Measurements from ENCODE around the gene LRRC8B. TPM values are rescaled to one million over a fixed set of nuclear protein-coding genes. Genes with fewer than 3 reads are reported as not detected.

Gene LRRC8B
- total RNA-seq, 1 donor from 2014 or later = 2.1 TPM

DNA sequence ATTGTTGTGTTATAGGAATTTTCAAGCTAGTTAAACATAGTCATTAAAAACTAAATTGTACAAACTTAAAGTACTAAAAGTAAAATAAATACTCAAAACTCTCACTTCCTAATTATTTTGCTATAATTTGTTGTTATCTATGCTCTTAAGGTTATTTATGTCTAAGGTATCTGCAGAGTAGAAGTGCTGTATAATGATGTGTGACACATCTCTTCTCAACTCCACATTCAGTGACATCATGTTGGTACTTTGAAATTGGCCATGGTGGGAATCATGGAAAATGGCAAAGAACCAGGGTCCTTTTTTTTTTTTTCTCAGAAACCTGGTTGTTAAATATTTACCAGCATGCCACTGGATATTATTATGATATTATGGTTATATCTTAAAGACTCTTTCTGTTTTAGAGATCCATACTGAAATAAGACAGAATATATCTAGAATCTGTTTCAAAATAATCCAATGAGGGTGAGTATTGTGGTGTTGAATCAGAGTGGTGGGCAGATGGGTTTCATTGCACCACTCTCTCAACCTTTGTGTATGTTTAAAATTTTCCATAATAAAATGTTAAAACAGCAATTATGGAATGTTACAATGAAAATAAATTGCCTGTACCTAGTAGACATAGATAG is 22.4 kb downstream of the LRRC8B start:
- no peak for DNase-seq (ENCODE audit: low read depth in 2 of 2)

DNA sequence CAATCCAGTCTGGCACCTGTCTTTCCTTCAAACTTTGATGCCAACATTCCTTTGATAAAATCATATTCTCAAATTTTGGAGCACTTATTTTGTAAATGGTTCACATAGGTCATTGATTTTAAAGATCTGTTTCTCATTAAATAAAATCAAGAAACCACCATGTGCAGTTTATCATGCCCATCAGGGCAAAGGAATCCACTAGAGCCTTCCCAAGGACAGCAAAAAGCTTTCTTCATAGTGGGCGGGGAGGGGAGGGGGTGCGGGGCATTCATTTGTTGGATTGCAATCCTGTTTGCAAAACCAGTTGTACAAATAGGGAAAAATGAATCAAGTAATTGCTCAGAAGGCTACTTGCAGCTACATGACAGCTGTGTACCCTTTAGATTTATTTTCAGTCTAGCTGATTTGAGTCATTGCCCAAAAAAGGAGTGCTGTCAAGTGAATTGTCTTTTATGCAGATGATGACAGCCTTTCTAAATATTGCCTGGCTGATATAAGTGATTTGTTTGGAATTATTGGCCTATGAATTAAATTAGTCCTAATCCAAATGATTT is 23.0 kb downstream of the LRRC8B start:
- peak in 1 of 2 donors; percentile 57 for DNase-seq (ENCODE audit: low read depth in 2 of 2)

DNA sequence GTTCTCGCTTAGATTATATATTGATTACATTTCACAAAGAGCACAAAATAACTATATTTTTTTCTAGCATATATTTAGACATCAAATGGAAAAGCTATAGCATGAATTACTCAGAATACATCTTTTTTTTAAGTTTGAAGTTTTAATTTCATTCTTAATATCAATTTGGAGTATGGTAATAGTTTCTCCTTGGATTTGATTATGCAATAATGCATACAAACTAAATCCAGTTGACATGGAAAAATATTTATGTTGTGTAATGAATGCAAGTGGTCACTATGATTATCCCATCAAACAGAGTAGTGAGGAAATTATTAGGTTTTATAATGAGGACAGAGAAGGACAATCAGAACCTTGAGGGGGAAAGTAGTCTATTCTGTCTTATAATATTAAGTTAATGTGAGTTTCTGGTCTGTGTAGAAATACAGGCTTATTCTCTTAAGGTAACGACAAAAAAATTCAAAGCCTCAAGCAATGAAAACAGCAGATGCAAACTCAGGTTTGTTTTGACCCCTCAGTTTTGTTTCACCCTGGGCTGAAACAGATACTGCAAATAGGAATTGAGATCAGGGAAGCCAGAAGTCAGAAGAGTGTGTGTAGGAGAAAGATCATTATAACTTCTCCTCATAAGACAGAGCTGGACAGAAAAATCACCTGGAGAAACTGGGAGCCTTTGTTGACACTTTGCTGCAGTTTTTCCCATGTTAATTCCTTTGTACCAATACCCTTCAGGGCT is 23.7 kb downstream of the LRRC8B start:
- no peak for DNase-seq (ENCODE audit: low read depth in 2 of 2)

DNA sequence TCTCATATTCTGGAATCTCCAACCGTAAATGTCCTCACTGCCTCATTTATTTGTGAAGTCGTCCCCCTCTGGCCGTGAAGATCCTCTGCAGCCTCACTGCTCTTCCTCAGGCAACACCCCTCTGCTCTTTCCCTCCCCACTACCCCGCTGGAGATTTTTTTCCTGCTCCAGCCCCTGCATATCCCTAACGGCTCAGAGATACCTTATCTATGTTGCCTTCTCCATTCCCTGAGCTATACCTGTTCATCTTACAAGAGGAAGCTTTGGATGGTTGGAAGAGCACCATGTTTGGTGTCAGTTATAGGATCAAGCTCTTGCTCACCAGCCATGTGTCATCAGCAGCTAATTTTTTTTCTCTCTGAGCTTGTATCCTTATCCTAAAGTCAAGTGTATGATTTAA is 26.4 kb downstream of the LRRC8B start:
- DNase-seq (ENCODE audit: low read depth in 2 of 2) = no peak

DNA sequence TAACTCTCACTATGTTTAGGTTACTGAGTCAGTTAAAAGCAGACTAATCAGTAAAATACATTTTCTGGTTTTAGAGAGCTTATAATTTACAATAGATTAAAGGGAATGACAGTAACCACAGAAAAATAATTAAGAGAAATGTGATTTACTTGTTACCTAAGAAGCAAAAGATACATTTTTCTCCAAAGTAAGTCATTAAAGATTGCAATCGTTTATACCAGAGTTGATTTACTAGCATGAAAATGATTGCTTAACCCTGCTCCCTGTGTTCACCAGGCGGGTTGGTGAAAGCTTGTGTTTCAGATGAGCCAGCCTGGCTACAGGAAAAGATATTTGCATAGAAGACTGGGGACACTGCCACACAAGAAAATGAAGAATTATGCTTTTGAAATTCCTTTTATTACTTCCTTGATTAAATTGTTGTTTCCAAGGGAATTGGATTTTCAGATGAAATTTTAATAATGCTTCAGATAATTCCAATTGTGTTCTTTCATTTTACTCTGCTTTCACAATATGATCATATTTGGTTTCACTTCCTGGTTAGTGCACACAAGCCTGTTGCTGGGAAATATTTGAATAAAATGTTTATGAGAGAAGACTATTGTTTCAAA is 27.9 kb downstream of the LRRC8B start:
- peak in 1 of 2 donors; percentile 3 for DNase-seq (ENCODE audit: low read depth in 2 of 2)

DNA sequence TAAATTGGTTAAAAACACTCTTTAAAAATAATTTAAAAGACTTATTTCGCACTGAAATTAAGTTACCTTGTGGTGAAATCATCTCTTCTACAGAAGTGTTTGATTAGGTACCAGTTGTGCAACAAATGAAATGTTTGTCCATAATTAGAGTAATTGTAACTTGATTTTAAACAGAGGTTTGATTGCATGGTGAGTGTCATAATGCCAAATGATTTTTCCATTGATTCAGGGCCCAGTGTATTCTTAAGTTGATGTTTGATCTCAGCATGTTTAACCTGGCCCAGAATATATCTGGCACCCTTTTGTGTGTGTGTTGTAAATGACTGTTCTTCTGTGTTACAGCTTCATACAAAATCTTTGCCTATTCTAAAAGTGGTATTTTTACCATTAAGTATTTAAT is 28.5 kb downstream of the LRRC8B start:
- no peak for DNase-seq (ENCODE audit: low read depth in 2 of 2)

DNA sequence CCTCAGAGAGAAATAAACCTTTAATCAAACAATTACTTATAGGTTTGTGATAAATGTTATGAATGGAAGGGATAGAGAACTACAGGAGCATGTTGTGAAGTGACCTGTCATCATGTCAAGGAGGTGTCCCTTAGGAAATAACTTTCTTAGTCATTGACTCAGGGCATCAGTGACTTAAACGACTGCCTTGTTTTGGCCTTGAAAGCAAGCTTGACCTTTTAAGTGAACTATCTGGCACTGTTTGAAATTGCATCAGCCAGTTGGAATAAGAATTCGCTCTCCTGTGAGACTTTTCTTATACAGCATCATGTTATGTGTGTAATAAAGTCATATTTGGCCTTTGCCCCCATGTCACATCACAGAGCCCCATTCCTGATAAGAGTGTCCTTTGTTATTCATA is 30.9 kb downstream of the LRRC8B start:
- no peak for DNase-seq (ENCODE audit: low read depth in 2 of 2)

DNA sequence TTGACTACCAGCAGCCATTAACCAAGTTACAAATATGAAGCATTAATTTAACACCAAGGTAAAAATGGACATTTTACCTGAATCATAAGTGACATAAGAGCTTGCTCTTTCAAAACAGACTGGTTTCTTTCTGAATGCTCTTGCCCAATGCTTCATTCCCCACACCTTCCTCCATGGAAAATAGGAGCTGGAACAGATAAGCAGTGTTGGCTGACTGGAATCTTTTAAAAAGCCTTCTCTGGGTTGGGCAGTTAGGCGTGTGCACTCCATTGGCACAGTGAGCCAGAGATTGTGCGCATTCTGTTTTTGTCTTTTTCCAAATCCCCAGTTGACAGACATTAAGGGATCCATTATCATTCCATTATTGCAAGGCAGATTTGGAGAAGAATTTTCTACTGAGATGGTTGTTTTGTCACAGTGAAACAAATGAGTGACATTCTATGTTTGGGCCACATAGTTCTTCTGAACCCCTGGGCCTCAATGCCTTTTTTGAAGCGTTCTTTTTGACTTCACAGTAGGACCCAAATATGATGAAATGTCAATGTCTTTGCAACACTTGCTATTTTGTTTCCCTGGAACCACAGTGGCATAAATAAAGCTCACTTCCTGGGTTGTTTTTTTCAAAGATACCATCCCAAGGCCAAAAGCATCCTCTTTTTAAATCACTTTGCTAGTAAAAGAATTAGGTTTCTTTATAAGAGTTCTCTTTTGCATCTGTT is 32.3 kb downstream of the LRRC8B start:
- DNase-seq (ENCODE audit: low read depth in 2 of 2) = no peak

DNA sequence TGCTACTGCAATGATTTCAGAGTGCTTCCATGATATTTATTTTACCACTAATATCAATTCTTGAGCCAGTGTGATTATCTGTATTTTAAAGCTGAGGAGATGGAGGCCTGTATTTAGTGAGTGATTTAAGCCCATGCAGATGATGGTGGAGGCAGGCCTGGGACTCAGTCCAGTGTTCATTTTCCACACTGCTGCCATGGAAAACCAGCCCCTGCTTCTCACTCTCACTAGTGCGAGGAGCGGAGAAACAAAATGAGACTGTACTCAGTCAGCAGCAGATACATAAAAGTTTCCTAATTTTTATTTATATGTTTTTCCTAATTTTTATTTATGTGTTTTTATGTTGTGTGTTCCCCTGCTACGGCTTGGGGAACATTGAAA is 32.8 kb downstream of the LRRC8B start:
- DNase-seq (ENCODE audit: low read depth in 2 of 2) = no peak

DNA sequence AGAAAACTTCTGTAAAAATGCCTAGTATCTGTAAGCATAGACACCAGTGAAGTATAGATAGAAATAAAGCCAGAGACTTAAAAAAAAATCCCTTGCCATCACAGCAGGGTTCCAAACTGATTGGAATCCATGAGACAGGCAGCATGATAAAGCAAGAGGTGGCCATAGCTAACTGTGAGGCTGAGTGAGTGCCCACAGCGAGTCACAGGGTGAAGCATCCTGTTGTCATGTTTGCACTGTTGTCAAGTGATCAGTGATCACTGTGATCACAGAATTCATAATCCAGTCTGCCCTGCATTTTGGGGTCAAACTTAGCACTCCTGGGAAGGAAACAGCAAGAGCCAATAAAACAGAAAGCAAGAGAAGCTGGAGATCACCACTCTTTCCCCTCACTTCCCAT is 33.3 kb downstream of the LRRC8B start:
- DNase-seq (ENCODE audit: low read depth in 2 of 2) = no peak

DNA sequence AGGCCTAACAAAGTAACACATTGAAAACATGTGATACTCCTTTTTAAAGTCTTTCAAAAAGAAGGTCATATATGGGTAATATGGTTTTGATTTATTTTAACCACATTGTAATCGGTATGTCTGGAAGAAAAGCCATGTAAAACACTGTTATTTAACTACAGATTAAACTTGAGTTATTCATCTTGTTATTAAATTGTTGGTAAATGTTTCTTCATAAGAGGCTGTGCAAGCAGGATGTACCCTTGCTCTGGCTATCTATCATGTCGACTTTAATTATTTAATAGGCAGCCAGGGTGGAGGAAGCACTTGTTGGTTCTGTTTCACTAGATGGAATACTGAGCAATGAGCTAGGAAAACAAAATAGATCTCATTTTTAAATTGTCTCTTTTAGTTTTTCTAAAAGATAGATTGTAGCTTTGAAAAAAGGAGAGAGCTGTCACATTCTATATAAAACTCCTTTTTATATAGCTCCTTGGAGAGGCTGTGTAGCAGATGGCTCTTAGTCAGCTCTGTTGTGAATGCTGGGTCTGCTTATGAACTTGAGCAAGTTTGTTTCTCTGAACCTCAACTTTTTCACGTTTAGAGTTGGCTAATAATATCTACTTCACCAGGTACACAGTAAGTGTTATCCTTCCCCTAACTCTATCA is 39.5 kb downstream of the LRRC8B start:
- no peak for DNase-seq (ENCODE audit: low read depth in 2 of 2)

DNA sequence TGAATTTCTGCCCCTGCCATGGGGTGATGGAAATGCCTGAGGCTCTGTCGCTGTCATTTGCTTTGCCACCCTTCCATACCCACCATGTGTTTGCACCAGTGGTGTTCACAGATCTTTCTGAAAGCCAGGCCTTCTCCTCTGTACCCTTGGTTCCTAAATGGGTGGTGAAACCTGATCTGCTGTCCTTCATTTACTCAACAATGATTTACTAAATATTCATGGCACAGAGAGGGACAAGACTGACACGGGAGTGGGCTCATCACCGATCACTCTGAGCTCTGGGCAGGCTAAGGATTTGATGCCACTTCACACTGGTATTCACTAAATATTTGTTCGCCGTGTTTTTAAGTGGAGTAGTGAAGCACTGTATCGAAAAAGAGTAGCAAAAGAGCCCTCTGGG is 40.9 kb downstream of the LRRC8B start:
- DNase-seq (ENCODE audit: low read depth in 2 of 2) = no peak

DNA sequence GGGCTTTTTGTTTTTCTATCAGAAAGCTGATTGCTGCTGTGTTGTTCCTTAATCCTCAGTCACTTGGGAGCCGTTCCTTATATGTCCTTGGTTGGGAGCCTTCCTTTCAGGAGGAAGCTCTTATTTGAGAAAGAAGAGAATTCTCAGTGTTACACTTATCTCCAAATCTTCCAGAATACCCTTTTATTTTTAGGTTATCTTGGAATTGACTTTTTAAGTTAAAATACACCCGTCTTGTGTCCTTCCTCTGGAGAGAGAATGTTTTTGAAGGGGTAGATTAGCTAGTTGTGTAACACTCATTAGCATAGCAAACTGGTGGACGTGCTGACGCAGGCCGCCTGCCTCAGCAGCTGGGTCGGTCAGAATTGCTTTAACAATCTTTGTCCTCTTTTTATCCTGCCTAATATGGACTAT is 42.1 kb downstream of the LRRC8B start:
- DNase-seq (ENCODE audit: low read depth in 2 of 2) = no peak

DNA sequence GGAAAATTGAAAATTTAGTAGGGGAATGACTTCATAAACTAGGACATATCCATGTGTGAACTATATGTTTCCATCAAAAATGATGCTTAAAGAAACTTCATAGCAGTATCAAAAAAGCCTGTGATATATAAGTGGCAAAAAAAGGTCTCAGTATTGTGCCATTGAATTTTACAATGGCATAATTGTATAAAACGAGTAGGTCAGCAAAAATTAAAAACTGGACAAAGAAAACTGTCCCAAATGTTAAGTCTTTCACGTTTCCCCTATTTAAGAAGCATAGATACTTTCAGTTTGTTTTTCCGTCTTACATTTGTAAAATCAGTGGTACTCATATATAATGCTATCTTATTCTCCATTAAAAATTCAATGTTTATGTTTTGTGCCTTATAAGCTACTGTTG is 43.2 kb downstream of the LRRC8B start:
- no peak for DNase-seq (ENCODE audit: low read depth in 2 of 2)

DNA sequence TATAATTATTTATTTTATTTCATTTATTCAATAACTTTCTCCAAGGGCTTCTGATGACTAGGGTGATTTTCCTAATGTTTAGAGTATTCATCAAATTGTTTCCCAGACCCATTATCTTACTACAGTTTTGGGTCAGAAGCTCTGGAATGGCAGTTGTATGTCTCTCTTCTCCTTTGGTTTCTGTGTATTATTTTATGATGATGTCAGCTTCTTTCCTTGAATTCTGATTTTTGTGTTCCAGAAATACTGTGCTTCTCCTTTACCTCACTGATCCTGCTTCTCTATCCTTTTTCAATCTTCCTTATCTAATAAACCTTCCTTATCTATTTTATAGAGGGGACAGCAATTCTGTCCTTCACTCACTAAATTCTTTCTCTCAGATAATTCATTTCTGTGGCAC is 48.8 kb downstream of the LRRC8B start:
- DNase-seq (ENCODE audit: low read depth in 2 of 2) = no peak

DNA sequence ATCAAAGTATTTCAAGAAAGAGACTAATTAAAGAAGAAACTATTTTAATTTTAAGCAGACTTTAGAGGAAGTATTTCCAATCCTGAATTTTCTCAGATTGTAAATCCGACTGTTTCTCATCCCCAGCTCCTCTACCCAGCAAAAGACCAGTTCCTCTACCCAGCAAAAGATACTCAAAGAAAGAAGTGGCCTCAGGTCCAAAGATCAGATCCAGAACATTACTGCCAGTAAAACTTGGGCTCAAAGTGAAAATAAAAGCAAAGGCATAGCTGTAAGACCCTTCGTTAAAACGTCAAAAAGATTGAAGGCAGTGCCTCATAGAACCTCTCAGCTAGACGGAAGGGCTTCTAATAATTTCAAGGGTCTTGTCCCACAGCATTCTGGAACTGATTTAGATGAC is 50.0 kb downstream of the LRRC8B start:
- DNase-seq (ENCODE audit: low read depth in 2 of 2) = no peak

DNA sequence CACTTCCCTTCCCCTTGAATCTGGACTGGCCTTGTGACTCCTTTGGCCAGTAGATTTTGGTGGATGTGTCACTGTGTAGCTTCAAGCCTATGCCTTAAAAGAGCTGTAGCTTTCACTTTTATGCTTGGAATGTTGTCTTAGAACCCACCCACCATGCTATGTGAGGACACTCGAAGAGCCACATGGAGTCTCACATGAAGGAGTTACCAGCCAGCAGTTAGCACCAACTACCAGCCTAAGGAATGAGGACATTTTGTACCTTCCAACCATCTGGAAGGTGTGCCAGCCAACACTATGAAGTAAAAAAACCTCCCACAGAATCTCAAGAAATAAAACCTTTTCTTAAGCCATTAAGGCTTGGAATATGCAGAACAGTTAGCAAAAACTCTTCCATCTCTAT is 50.6 kb downstream of the LRRC8B start:
- DNase-seq (ENCODE audit: low read depth in 2 of 2) = no peak

DNA sequence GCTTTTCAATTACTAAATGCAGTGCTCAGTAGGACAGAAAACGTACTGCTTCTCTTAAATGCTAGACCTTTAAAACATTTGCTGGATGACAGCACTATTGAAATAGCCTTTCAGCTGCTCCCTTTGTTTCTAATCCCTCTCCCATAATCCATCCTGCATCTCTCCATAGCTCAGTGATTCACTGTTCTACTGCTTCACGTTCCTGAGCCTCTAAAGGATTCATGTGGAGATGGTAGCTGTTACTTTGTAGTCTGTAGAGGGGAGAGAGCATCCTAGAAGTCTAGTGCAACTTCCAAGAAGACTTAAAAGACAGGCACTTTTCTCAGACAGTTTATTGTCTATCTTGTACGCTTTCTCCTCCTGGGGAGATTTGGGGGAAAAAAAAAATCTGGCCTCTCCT is 51.4 kb downstream of the LRRC8B start:
- DNase-seq (ENCODE audit: low read depth in 2 of 2) = no peak

DNA sequence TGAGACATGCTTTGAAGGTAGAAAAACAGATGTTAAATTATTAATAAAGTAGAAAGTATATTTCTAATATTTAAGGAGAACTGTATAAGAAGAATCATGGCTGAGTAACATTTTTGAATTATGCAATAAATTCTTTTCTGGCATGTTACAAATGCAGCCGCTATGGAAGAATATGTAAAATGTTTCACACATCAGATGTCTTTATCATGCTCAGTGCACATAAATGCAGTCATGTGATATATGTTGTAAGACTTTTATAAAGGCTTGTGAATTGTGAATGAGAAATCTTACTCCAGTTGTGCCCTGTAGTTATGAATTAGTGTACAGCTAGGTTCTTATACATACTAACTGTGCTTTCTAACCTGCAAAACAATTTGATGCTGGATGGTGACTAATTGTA is 53.5 kb downstream of the LRRC8B start:
- no peak for DNase-seq (ENCODE audit: low read depth in 2 of 2)

DNA sequence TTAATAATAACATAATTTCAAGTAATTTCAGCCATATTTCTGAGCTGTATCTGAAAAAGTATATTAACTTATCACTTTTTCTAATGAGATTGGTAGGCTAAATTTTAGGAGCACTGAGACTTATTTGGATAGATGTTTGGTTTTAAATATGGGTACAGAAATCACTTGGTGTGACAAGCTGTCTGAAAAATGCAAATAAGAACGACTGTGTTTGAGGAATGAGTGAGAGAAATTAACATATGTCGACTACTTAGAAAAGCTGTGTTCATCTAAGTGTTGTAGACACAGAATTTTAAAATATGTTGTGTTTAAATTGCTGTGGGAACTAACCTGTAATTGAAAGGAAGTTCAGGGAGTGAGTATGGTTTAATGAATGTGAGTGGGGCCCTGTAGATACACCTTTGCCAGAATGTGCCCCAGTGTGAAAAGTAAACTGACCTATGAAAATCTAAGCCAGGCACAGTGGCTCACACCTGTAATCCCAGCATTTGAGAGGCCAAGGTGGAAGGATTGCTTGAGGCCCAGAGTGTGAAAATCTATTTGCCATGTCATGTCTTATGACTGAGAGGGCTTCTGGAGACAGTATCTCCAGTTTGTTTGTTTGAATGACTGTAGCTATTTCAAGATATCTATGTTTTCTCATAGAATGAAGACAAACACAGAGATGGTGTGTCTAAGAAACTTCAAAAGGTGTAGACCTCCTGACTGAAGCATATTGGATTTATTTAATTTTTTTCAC is 54.5 kb downstream of the LRRC8B start:
- no peak for DNase-seq (ENCODE audit: low read depth in 2 of 2)

DNA sequence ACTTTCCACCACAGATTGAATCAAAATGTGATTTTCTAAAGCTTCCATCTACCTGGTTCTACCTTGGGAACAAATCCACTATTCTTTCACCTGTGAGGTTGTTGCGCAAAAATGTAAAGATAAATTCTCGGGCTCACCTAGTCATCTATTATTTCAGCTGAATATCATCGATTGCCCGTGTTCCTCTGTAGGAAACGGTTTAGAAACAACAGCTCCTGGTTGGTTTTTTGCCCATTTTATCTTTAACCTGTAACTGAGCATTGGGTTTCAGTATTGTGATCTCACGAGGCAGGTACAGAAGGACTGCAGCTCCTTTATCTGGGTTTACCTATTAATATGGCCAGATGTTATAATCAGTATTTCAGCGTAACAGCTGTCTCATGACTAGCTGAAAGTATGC is 55.4 kb downstream of the LRRC8B start:
- no peak for DNase-seq (ENCODE audit: low read depth in 2 of 2)
